HG03135 (cell line): ENCODE data around the gene MYEOV.

Experiments used
- ATAC-seq: cut with Tn5 transposase; IDR thresholded peaks from one replicate; pipeline ENCODE4 v1.9.1; 2021; ENCODE audit warnings: mild to moderate bottlenecking, moderate library complexity; ENCODE audit not compliant: unreplicated experiment

Gene MYEOV

GRCh38 chr11:69293819-69294505 is at the start of gene MYEOV:
Gene MYEOV, plus strand, starts transcription at chr11:69294155. Its CDS starts 1,200 bp downstream, at chr11:69295355.
- no peak for ATAC-seq

- no peak for ATAC-seq
Observed at GRCh38 chr11:69244266-69244665, 49.7 kb upstream of the MYEOV start.

GRCh38 chr11:69245041-69245440 is 48.9 kb upstream of the MYEOV start:
- ATAC-seq, result no peak

GRCh38 chr11:69245491-69246345 is 48.2 kb upstream of the MYEOV start:
- no peak for ATAC-seq

GRCh38 chr11:69249311-69250185 is 44.4 kb upstream of the MYEOV start:
- ATAC-seq, result no peak

- ATAC-seq, result no peak
Observed at GRCh38 chr11:69250186-69251056, 43.5 kb upstream of the MYEOV start.

- ATAC-seq, result no peak
Observed at GRCh38 chr11:69251057-69251393, 42.9 kb upstream of the MYEOV start.

- ATAC-seq, result no peak
Observed at GRCh38 chr11:69251639-69252489, 42.1 kb upstream of the MYEOV start.

- no peak for ATAC-seq
Observed at GRCh38 chr11:69252490-69252837, 41.5 kb upstream of the MYEOV start.

GRCh38 chr11:69253028-69253427 is 40.9 kb upstream of the MYEOV start:
- no peak for ATAC-seq

GRCh38 chr11:69257134-69257533 is 36.8 kb upstream of the MYEOV start:
- no peak for ATAC-seq

GRCh38 chr11:69257838-69258658 is 35.9 kb upstream of the MYEOV start:
- no peak for ATAC-seq

GRCh38 chr11:69259096-69259495 is 34.9 kb upstream of the MYEOV start:
- ATAC-seq, result no peak

- no peak for ATAC-seq
Observed at GRCh38 chr11:69260622-69261021, 33.3 kb upstream of the MYEOV start.

- no peak for ATAC-seq
Observed at GRCh38 chr11:69261116-69261515, 32.8 kb upstream of the MYEOV start.

GRCh38 chr11:69262918-69263735 is 30.8 kb upstream of the MYEOV start:
- ATAC-seq, result no peak

GRCh38 chr11:69263736-69264052 is 30.3 kb upstream of the MYEOV start:
- no peak for ATAC-seq

- no peak for ATAC-seq
Observed at GRCh38 chr11:69264486-69264885, 29.5 kb upstream of the MYEOV start.
